Osteoblast (primary cell): ENCODE measurements around the gene ANKRD65. TPM values are rescaled to one million over a fixed set of nuclear protein-coding genes. Genes with fewer than 3 reads are reported as not detected.
"Not testable (repeated sequence)": the region's sequence is repeated elsewhere in the genome, so short reads cannot be mapped to it uniquely, and the experiment has no call there.

ENCODE experiments used
- DNase-seq: peaks from one replicate; pipeline ENCODE4 v3.0.0; 2011; ENCODE audit warnings: low spot score, mixed read lengths; ENCODE audit not compliant: insufficient read length; ENCODE audit errors: missing footprints
- H2AFZ ChIP-seq: 2 replicates; pipeline ENCODE4 v1.6.0; 2011; ENCODE audit warnings: mild to moderate bottlenecking, low read length
- H3K27ac ChIP-seq: 2 replicates; pipeline ENCODE4 v1.5.1; 2011; ENCODE audit warnings: mild to moderate bottlenecking, low read depth, low read length, moderate library complexity
- H3K27me3 ChIP-seq: 2 replicates; pipeline ENCODE4 v1.6.0; 2012; ENCODE audit warnings: mild to moderate bottlenecking, control low read depth, inconsistent platforms, low read length, moderate library complexity; ENCODE audit not compliant: insufficient read depth
- H3K36me3 ChIP-seq: 2 replicates; pipeline ENCODE4 v1.5.1; 2011; ENCODE audit warnings: mild to moderate bottlenecking, low read length, control low read depth, moderate library complexity; ENCODE audit not compliant: insufficient read depth
- H3K4me1 ChIP-seq: 2 replicates; pipeline ENCODE4 v1.5.1; 2011; ENCODE audit warnings: mild to moderate bottlenecking, low read length, control low read depth, moderate library complexity; ENCODE audit not compliant: insufficient read depth
- H3K4me2 ChIP-seq: 2 replicates; pipeline ENCODE4 v1.6.0; 2011; ENCODE audit warnings: mild to moderate bottlenecking, low read length; ENCODE audit not compliant: insufficient read depth
- H3K4me3 ChIP-seq: fragments of 200-600 bp; sonication (generic); 3 replicates; pipeline ENCODE4 v1.5.1; 2012; ENCODE audit warnings: mild to moderate bottlenecking, low read length, inconsistent platforms; ENCODE audit not compliant: insufficient read depth
- H3K79me2 ChIP-seq: 2 replicates; pipeline ENCODE4 v1.6.0; 2012; ENCODE audit warnings: mild to moderate bottlenecking, low read length, control low read depth, inconsistent platforms; ENCODE audit not compliant: insufficient read depth
- H3K9me3 ChIP-seq: 2 replicates; pipeline ENCODE4 v1.5.1; 2011; ENCODE audit warnings: low read depth, low read length, control low read depth
- H4K20me1 ChIP-seq: 2 replicates; pipeline ENCODE4 v1.6.0; 2012; ENCODE audit warnings: mild to moderate bottlenecking, low read length, control low read depth; ENCODE audit not compliant: insufficient read depth
- total RNA-seq: library from RNA; depleted of rRNA; stranded (reverse); fragments of >200 nt; gene quantifications from 2 replicates; pipeline ENCODE4 v1.2.3, GENCODE V29; 2012
- TF ChIP-seq, protein P1 (sequence below): IDR thresholded peaks from 2 replicates; pipeline ENCODE4 v1.5.1; 2011; ENCODE audit warnings: mild to moderate bottlenecking, low read depth, low read length, moderate library complexity; ENCODE audit errors: extremely low read depth

Gene ANKRD65
- total RNA-seq, 1 donor, result 1.8 TPM

DNA sequence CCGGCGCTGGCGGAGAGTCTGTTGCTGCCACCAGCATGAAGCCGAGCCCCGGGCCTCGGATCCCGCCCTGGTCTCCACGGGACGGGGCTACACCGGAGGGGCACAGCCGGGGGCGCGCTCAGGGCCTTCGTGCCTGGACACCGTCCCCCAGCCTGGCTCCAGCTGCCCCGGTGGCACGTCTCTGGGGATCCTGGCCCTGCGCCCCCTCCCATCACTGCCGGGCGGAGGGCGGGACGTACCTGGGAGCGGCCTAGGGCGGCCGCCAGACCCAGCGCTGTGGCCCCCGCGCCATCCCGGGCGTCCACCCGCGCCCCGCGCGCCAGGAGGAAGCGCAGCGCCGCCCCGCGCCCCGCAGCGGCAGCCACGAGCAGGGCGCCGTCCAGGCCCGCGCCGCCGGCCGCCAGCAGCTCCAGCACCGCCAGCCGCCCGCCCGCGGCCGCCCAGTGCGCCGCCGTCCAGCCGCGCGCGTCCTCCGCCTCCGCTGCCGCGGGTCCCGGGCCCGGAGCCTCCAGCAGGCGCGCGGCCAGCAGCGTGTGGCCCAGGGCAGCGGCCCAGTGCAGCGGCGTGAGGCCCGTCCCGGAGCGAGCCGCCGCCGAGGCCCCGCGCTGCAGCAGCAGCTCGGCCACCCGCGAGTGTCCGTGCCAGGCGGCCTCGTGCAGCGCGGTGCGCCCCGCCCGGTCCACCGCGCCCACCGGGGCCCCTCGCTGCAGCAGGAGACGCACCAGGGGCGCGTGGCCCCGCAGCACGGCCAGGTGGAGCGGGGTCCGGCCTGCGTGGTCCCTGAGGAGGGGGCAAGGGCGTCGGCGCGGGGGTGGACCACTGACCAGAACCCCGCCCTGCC lies 1.0 kb downstream of the ANKRD65 start:
- H3K27ac ChIP-seq, result no peak overlapping the region
- H3K4me3 ChIP-seq, result peak overlapping the region; percentile 61
- H3K27me3 ChIP-seq, result no peaks in the 10 kb centered on the region
- H3K4me1 ChIP-seq, result peaks cover 7% of the 10 kb centered on the region
- TF ChIP-seq, protein P1, sequence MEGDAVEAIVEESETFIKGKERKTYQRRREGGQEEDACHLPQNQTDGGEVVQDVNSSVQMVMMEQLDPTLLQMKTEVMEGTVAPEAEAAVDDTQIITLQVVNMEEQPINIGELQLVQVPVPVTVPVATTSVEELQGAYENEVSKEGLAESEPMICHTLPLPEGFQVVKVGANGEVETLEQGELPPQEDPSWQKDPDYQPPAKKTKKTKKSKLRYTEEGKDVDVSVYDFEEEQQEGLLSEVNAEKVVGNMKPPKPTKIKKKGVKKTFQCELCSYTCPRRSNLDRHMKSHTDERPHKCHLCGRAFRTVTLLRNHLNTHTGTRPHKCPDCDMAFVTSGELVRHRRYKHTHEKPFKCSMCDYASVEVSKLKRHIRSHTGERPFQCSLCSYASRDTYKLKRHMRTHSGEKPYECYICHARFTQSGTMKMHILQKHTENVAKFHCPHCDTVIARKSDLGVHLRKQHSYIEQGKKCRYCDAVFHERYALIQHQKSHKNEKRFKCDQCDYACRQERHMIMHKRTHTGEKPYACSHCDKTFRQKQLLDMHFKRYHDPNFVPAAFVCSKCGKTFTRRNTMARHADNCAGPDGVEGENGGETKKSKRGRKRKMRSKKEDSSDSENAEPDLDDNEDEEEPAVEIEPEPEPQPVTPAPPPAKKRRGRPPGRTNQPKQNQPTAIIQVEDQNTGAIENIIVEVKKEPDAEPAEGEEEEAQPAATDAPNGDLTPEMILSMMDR, result no peak
- H3K79me2 ChIP-seq, result no peaks in the 10 kb centered on the region
- H3K4me2 ChIP-seq, result peak overlapping the region; percentile 68
- H3K36me3 ChIP-seq, result no peaks in the 10 kb centered on the region
- peak overlapping the region; percentile 68 for H2AFZ ChIP-seq
- no peaks in the 10 kb centered on the region for H3K9me3 ChIP-seq
- DNase-seq, result peak; percentile 96
- no peaks in the 10 kb centered on the region for H4K20me1 ChIP-seq

DNA sequence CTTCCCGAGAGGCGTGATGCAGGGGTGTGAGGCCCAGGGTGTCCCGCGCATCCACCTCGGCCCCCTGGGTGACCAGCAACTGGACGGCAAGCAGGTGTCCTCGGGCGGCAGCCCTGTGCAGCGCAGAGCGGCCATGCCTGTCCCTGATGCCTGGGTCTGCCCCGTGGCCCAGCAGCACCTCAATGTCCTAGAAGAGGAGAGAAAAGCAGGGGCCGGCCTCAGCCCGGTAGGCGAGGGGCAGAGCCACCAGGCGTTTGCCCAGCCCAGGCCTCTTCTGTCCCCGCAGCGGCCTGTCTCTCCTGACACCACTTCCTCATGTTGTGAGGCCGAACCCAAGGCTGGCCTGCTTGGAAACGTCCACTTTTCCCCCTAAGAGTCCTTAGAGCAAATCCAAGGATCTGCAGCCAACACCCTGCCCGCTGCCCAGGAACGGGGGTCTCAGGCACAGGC lies 1.7 kb downstream of the ANKRD65 start:
- DNase-seq, result peak; percentile 78
- Histone ChIP-seq H3K79me2 (no peaks in the 10 kb centered on the region), H2AFZ (peak overlapping the region; percentile 68), H4K20me1 (no peaks in the 10 kb centered on the region), H3K4me2 (peak overlapping the region; percentile 68), H3K27ac (no peak overlapping the region), H3K27me3 (no peaks in the 10 kb centered on the region), H3K36me3 (no peaks in the 10 kb centered on the region), H3K4me1 (peaks cover 7% of the 10 kb centered on the region), H3K4me3 (peak overlapping the region; percentile 61), H3K9me3 (no peaks in the 10 kb centered on the region)
- TF ChIP-seq, protein P1, result no peak

DNA sequence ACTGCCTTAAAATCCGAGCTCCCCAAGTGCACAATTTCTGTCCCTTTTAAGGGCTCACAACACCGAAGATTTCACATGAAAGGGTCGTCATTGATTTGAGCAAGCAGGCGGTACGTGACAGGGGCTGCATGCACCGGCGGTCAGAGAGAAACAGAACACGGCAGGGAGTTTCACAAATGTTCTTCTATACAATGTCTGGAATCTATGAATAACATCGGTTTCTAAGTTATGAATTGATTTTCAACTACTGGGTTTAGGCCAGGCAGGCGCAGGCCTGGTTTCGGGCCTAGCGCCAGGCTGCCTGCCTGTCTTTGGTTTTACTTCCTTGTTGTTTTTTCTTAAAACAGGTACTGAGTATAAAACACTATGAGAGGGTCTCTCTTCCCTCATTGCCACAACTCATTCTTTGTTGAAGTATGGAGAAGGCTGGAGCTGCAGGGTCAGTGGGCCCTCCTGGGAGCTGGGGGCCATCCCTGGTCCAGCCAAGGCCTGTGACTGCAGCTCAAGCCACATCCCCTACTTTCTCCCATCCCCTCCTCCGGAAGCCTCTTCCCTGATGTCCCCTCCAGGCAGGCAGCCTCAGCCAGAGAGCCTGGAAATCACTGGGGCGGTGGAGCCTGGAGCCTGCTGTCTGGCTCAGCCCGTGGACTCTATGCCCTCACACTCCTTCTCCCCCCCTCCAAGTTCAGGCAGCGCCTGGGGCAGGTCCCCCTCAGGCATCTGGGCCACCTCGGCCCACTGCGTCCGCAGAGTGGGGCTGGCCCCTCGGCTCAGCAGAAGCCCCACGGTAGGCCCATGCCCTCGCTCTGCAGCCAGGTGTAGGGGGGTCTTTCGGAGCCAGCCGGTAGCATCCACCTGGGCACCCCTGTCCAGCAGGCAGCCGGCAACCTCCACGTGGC lies 2.4 kb downstream of the ANKRD65 start:
- no peaks in the 10 kb centered on the region for H3K79me2 ChIP-seq
- H3K4me1 ChIP-seq, result peaks cover 7% of the 10 kb centered on the region
- H3K9me3 ChIP-seq, result no peaks in the 10 kb centered on the region
- H3K4me2 ChIP-seq, result no peak overlapping the region
- peak; percentile 83 for DNase-seq
- no peak overlapping the region for H3K27ac ChIP-seq
- no peaks in the 10 kb centered on the region for H3K27me3 ChIP-seq
- no peak overlapping the region for H2AFZ ChIP-seq
- TF ChIP-seq, protein P1, result no peak
- no peaks in the 10 kb centered on the region for H4K20me1 ChIP-seq
- no peaks in the 10 kb centered on the region for H3K36me3 ChIP-seq
- no peak overlapping the region for H3K4me3 ChIP-seq

DNA sequence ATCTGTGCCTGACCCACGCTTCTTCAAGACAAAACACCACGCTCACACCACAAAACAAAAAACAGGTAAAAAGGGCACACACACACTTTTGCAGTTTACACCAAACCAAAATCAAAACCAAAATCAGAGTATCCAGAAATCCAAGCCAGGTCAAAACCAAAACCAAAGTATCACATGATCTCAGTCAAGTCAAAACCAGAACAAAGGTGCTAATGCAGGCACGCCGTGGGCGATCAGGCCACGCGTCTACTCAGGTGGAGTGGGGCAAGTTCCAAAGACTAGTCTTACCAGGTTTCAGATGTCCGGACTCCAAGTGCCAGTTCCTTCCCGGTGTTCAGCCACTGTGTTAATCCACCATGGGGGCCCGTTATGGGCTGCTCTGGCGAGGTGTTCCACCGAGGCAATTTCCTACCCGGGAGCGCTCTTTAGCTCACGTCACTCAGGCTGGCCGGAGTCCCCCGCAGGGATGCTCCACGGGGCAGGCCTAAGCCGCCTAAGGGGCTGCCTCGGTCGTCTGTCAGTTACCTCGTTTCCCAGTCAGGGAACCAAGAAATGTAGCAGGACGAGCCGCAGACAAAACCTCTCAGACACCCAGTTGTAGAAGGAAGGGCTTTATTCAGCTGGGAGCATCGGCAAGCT lies 3.1 kb downstream of the ANKRD65 start:
- not testable (repeated sequence) for H3K27me3 ChIP-seq, H3K27ac ChIP-seq, H4K20me1 ChIP-seq, H3K4me1 ChIP-seq, H3K79me2 ChIP-seq, H3K36me3 ChIP-seq, H3K4me2 ChIP-seq, DNase-seq, H3K9me3 ChIP-seq, H2AFZ ChIP-seq, H3K4me3 ChIP-seq

DNA sequence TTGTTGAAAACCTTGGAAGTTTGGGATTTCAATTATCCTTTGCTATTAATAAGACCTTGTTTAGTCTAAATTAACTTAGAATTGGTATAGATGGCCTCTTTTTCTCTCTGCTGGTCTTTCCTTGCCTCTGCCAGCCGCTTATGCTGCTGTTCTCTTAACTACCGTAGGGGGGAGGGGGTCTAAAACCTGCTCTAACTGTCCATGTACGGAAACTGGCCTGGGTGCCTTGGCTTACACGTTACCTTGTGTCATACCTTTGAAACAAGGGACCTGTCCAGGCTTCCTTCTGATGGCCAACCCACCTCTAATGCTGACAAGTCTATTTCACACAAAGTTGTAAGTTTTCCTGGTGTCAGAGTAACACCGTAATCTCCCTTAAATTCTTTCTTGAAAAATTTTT lies 3.7 kb downstream of the ANKRD65 start:
- H3K4me2 ChIP-seq, H3K27ac ChIP-seq, H2AFZ ChIP-seq, H3K27me3 ChIP-seq, H4K20me1 ChIP-seq, H3K79me2 ChIP-seq, H3K9me3 ChIP-seq, H3K4me1 ChIP-seq, H3K4me3 ChIP-seq, H3K36me3 ChIP-seq: not testable (repeated sequence)
- DNase-seq, result peak; percentile 42
